Measurements from ENCODE around the gene SEC24B. TPM values are rescaled to one million over a fixed set of nuclear protein-coding genes. Genes with fewer than 3 reads are reported as not detected.
"Not testable (repeated sequence)": the region's sequence is repeated elsewhere in the genome, so short reads cannot be mapped to it uniquely, and the experiment has no call there.

SEC24B gene
- total RNA-seq, 1 experiment from 2014 or later = 25.6 TPM

DNA sequence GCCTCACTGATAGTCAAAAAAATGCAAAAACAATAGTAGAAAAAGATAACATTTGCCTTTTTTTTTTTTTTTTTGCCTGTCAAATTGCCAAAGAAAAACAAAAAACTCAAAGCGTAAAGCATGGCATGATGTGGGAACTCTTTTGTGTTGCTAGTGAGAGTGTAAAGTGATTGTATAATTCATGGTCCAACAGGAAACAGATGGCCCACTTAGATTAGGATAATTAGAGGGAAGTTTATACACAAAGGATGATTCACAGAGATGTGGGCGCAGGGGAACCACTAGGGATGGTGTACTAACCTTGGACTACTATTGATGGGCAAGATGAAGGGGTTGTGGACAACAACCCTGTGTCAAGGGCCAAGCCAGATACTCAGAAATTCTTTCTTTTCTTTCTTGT is 142.8 kb downstream of the SEC24B start:
- no peak for DNase-seq (ENCODE audit: low read depth)

GRCh38 chr4:109578846-109579245 is 145.2 kb downstream of the SEC24B start:
- DNase-seq (ENCODE audit: low read depth) = no peak

GRCh38 chr4:109579997-109580396 is 146.4 kb downstream of the SEC24B start:
- DNase-seq (ENCODE audit: low read depth) = not testable (repeated sequence)

GRCh38 chr4:109588176-109588575 is 154.6 kb downstream of the SEC24B start:
- DNase-seq (ENCODE audit: low read depth) = no peak

DNA sequence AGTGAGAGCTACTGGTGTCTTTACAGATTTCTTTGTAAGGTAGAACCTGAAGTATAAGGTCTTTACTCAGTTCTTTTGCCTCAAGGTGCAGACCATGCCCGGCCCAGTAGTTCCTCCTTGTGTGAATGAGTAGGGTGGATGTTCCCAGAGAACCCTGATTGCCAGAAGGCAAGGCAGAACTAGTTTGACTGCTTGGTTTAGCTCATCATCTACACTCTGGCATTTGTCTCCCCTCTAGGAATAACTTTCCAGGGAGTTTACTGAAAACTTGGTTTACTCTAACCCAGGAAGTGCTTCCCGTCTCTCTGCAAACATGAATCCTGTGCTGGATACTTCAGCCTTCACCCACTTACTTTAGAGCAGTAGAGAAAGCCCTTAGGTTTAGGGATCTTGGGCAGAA is 155.5 kb downstream of the SEC24B start:
- DNase-seq (ENCODE audit: low read depth) = no peak

- DNase-seq (ENCODE audit: low read depth) = no peak
Measured at GRCh38 chr4:109589605-109590004, 156.0 kb downstream of the SEC24B start.

Other genes starting within 250 kb of the SEC24B start
- gene COL25A1, start 131.2 kb upstream of the SEC24B start, total RNA-seq (2014; rRNA removed) = 21.3 and 23.0 TPM in 2 replicates
- gene MCUB, start 126.4 kb downstream of the SEC24B start, total RNA-seq (2014; rRNA removed) = 96.6 and 104 TPM in 2 replicates